Activated CD4-positive, alpha-beta T cell treated with anti-CD3 and anti-CD28 coated beads, Interleukin-2, amount 10 ng/mL, durations not matched to agents 24 days and 14 days (primary cell): ENCODE measurements around the gene EPHB3. TPM values are rescaled to one million over a fixed set of nuclear protein-coding genes. Genes with fewer than 3 reads are reported as not detected.
A peak's percentile ranks its signal among the peaks of the same experiment; 100 is the strongest.

ENCODE experiments used
- DNase-seq: peaks from one replicate; pipeline ENCODE4 v3.0.0; 2022
- H3K27ac Mint-ChIP-seq: one replicate; pipeline ENCODE4 v1.8.0; 2022; ENCODE audit warnings: mild to moderate bottlenecking, mixed read lengths
- H3K27me3 Mint-ChIP-seq: one replicate; pipeline ENCODE4 v1.8.0; 2022; ENCODE audit warnings: mixed read lengths
- H3K36me3 Mint-ChIP-seq: one replicate; pipeline ENCODE4 v1.8.0; 2022; ENCODE audit warnings: low read depth, mild to moderate bottlenecking, mixed read lengths
- H3K4me1 Mint-ChIP-seq: one replicate; pipeline ENCODE4 v1.8.0; 2021; ENCODE audit warnings: mixed read lengths
- H3K4me3 Mint-ChIP-seq: one replicate; pipeline ENCODE4 v1.8.0; 2022; ENCODE audit warnings: mild to moderate bottlenecking, moderate library complexity, mixed read lengths
- H3K9me3 Mint-ChIP-seq: one replicate; pipeline ENCODE4 v1.8.0; 2021; ENCODE audit warnings: mixed read lengths
- intact Hi-C: fragments of 100-400 bp; cut with micrococcal nuclease; formaldehyde crosslinking; loops from one replicate; pipeline ENCODE4 v1.15.1; 2023
- total RNA-seq: library from RNA; stranded (reverse); gene quantifications from 2 replicates; pipeline ENCODE4 v1.2.3, GENCODE V29; 2022

EPHB3 gene
- total RNA-seq, 1 donor from 2014 or later = 0.05 TPM

DNA sequence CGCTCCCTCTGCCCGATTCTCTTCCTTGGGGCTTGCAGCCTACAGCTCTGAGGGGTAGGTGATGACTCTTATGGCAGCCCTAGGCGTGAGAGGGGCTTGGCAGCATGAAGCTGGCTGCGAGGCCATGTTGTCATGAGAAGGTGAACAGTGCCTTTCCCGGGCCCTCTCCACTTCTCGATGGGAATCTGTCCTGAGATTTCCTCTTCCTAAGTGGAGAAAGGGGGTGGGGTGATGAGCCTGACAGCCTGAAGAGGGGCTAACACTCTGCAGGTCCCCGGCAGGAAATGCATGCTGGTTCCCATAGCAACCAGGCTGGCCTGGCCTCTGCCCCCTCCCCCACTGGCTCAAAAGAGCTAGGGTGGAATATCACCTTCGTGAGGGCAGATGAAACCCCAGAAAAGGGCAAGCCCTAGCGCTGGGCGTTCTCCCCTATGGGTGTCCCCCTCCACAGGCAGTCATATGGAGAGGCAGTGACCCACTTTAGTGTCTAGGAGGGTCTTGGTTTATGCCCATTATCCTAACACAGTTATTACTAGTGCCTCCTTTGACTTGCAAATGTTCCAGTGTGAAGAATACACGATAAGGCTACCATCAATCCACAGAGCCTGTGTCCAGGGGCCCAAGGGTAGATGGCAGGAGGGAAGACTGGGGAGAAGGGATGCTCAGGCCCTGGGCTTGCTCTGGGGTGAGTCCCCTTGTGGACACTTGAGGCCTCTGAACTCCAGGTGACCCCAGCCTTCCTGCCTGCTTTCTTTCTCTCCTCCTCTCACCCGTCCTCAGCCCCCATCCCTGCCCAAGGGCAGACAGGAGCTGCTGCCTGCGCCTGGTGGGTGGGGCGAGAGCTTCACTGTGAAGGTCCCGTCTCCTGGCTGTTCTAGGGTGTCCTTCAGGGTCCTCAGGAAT, 13.2 kb downstream of the EPHB3 start:
- Mint-ChIP-seq H3K27ac (no peak overlapping the region), H3K36me3 (no peaks in the 10 kb centered on the region), H3K4me1 (no peaks in the 10 kb centered on the region), H3K27me3 (peaks cover 20% of the 10 kb centered on the region), H3K9me3 (no peaks in the 10 kb centered on the region), H3K4me3 (no peak overlapping the region)
- intact Hi-C loops = no loop called here
- no peak for DNase-seq

DNA sequence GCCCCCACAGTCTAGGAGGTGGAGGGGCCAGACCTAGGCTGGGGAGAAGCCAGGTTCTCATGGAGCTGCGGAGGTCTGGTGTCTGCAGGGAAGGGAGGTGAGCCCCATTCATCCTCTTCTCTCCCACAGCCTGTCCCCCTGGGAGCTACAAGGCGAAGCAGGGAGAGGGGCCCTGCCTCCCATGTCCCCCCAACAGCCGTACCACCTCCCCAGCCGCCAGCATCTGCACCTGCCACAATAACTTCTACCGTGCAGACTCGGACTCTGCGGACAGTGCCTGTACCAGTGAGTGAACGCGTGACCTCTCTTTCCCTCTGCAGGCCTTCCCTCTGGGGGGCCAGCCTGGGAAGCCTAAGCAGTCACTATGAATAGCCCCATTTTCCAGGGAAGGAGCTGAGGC, 14.1 kb downstream of the EPHB3 start:
- Mint-ChIP-seq H3K27ac (no peak overlapping the region), H3K4me1 (no peaks in the 10 kb centered on the region), H3K4me3 (no peak overlapping the region), H3K36me3 (no peaks in the 10 kb centered on the region), H3K9me3 (no peaks in the 10 kb centered on the region), H3K27me3 (peaks cover 15% of the 10 kb centered on the region)
- intact Hi-C loops = no loop called here
- DNase-seq = no peak

DNA sequence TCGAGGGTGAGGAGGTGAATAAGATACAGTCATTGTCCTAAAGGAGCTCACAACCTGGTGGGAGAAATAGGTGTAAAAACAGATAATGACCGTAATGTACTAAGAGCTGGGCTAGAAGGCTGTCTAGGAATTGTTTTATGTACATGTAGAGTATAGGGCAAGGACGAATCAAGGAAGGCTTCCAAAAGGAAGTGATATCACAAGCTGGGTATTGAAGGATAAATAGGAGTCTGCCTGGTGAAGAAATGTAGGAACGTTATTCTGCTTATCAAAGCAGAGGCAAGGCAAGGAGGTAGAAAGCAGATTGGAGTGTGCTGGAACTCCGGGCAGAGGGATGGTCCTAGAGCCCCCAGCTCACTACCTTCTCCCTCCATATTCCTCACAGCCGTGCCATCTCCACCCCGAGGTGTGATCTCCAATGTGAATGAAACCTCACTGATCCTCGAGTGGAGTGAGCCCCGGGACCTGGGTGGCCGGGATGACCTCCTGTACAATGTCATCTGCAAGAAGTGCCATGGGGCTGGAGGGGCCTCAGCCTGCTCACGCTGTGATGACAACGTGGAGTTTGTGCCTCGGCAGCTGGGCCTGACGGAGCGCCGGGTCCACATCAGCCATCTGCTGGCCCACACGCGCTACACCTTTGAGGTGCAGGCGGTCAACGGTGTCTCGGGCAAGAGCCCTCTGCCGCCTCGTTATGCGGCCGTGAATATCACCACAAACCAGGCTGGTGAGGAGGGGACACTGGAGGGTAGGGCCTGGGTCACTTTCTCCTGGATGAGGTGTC, 15.1 kb downstream of the EPHB3 start:
- no peak overlapping the region for H3K27ac Mint-ChIP-seq
- H3K4me1 Mint-ChIP-seq = no peaks in the 10 kb centered on the region
- intact Hi-C loops = no loop called here
- H3K36me3 Mint-ChIP-seq = no peaks in the 10 kb centered on the region
- no peak overlapping the region for H3K4me3 Mint-ChIP-seq
- H3K27me3 Mint-ChIP-seq = peaks cover 9% of the 10 kb centered on the region
- no peaks in the 10 kb centered on the region for H3K9me3 Mint-ChIP-seq
- DNase-seq = no peak

DNA sequence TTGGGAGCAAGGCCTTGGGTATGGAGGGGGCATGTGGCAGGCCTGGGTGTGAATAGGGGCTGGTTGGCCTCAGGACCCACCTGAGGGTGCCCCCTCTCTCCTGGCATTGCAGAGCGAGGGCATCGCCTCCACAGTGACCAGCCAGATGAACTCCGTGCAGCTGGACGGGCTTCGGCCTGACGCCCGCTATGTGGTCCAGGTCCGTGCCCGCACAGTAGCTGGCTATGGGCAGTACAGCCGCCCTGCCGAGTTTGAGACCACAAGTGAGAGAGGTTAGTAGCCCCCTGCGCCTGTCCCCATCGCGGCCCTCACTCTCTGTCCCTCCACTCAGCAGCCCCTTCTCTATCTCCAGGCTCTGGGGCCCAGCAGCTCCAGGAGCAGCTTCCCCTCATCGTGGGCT, 16.0 kb downstream of the EPHB3 start:
- no peaks in the 10 kb centered on the region for H3K9me3 Mint-ChIP-seq
- intact Hi-C loops = no loop called here
- no peaks in the 10 kb centered on the region for H3K4me1 Mint-ChIP-seq
- H3K27me3 Mint-ChIP-seq = peaks cover 12% of the 10 kb centered on the region
- DNase-seq = no peak
- H3K27ac Mint-ChIP-seq = no peak overlapping the region
- no peaks in the 10 kb centered on the region for H3K36me3 Mint-ChIP-seq
- no peak overlapping the region for H3K4me3 Mint-ChIP-seq

DNA sequence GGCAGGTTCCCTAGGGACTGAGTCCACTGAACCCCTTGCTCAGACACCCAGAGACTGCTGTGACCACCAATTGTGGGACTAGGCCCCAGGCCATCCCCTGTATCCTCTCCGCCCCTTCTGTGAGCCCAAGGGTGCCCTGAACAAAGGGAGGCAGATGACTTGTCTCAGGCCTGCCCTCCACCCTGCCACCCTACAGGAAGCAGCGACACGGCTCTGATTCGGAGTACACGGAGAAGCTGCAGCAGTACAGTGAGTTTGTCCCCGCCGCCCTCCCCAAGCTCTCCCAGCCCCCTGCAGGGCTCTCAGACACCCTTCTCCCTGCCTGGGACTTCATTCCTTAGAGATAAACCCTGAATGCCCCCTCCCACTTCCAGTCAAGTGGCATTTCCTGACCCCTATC, 16.6 kb downstream of the EPHB3 start:
- DNase-seq = no peak
- Mint-ChIP-seq H3K27ac (no peak overlapping the region), H3K27me3 (peaks cover 17% of the 10 kb centered on the region), H3K9me3 (no peaks in the 10 kb centered on the region), H3K4me3 (no peak overlapping the region), H3K4me1 (no peaks in the 10 kb centered on the region), H3K36me3 (no peaks in the 10 kb centered on the region)
- intact Hi-C loops = no loop called here

DNA sequence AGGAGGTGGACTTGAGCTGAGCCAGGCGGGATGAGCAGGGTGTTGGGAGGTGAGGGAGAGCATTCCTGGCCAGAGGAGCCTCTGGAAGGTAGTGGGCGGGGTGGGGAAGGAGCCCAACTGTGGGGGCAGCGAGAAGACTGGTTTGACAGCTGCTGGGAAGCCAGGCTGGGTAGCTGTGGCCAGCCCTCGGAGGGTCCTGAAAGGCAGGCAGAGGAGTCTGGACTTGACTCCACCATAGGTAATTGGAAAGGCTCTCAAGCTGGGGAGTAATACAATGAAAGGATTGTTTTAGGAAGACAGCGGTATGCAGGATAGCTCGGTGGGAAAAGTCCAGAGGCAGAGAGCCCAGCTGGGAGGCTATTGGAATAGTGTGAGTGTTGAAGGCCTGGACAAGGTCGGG, 17.2 kb downstream of the EPHB3 start:
- Mint-ChIP-seq H3K27me3 (peaks cover 17% of the 10 kb centered on the region), H3K4me3 (no peak overlapping the region), H3K9me3 (no peaks in the 10 kb centered on the region), H3K36me3 (no peaks in the 10 kb centered on the region), H3K4me1 (no peaks in the 10 kb centered on the region), H3K27ac (no peak overlapping the region)
- intact Hi-C loops = no loop called here
- DNase-seq = no peak

DNA sequence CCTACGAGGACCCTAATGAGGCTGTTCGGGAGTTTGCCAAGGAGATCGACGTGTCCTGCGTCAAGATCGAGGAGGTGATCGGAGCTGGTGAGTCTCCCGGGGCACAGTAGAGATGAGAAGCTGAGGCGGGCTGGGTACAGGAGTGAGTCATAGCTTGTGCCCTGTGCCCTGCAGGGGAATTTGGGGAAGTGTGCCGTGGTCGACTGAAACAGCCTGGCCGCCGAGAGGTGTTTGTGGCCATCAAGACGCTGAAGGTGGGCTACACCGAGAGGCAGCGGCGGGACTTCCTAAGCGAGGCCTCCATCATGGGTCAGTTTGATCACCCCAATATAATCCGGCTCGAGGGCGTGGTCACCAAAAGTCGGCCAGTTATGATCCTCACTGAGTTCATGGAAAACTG, 17.9 kb downstream of the EPHB3 start:
- peaks cover 22% of the 10 kb centered on the region for H3K27me3 Mint-ChIP-seq
- H3K36me3 Mint-ChIP-seq = no peaks in the 10 kb centered on the region
- H3K9me3 Mint-ChIP-seq = no peaks in the 10 kb centered on the region
- intact Hi-C loops = no loop called here
- no peak overlapping the region for H3K4me3 Mint-ChIP-seq
- H3K27ac Mint-ChIP-seq = no peak overlapping the region
- H3K4me1 Mint-ChIP-seq = no peaks in the 10 kb centered on the region
- no peak for DNase-seq

DNA sequence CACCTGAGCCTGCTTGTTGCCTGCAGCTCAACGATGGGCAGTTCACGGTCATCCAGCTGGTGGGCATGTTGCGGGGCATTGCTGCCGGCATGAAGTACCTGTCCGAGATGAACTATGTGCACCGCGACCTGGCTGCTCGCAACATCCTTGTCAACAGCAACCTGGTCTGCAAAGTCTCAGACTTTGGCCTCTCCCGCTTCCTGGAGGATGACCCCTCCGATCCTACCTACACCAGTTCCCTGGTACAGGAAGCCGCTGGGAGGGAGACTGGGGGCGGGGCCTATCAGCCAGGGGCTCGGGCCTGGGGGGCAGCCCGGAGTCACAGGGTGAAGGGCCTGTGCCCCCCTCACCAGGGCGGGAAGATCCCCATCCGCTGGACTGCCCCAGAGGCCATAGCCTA, 18.8 kb downstream of the EPHB3 start:
- no peak overlapping the region for H3K4me3 Mint-ChIP-seq
- no peaks in the 10 kb centered on the region for H3K9me3 Mint-ChIP-seq
- no peaks in the 10 kb centered on the region for H3K4me1 Mint-ChIP-seq
- H3K27ac Mint-ChIP-seq = no peak overlapping the region
- no peaks in the 10 kb centered on the region for H3K36me3 Mint-ChIP-seq
- intact Hi-C loops = no loop called here
- no peak for DNase-seq
- H3K27me3 Mint-ChIP-seq = peaks cover 30% of the 10 kb centered on the region

DNA sequence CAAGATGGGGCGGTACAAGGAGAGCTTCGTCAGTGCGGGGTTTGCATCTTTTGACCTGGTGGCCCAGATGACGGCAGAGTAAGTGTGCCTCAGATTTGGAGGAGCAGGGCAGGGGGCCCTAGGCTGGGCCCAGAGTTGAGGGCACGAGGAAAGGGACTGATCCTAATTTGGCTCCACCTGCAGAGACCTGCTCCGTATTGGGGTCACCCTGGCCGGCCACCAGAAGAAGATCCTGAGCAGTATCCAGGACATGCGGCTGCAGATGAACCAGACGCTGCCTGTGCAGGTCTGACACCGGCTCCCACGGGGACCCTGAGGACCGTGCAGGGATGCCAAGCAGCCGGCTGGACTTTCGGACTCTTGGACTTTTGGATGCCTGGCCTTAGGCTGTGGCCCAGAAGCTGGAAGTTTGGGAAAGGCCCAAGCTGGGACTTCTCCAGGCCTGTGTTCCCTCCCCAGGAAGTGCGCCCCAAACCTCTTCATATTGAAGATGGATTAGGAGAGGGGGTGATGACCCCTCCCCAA, 19.8 kb downstream of the EPHB3 start:
- Mint-ChIP-seq H3K4me3 (no peak overlapping the region), H3K9me3 (no peaks in the 10 kb centered on the region), H3K27me3 (peaks cover 35% of the 10 kb centered on the region), H3K36me3 (no peaks in the 10 kb centered on the region), H3K4me1 (no peaks in the 10 kb centered on the region), H3K27ac (no peak overlapping the region)
- no peak for DNase-seq
- intact Hi-C loops = no loop called here

DNA sequence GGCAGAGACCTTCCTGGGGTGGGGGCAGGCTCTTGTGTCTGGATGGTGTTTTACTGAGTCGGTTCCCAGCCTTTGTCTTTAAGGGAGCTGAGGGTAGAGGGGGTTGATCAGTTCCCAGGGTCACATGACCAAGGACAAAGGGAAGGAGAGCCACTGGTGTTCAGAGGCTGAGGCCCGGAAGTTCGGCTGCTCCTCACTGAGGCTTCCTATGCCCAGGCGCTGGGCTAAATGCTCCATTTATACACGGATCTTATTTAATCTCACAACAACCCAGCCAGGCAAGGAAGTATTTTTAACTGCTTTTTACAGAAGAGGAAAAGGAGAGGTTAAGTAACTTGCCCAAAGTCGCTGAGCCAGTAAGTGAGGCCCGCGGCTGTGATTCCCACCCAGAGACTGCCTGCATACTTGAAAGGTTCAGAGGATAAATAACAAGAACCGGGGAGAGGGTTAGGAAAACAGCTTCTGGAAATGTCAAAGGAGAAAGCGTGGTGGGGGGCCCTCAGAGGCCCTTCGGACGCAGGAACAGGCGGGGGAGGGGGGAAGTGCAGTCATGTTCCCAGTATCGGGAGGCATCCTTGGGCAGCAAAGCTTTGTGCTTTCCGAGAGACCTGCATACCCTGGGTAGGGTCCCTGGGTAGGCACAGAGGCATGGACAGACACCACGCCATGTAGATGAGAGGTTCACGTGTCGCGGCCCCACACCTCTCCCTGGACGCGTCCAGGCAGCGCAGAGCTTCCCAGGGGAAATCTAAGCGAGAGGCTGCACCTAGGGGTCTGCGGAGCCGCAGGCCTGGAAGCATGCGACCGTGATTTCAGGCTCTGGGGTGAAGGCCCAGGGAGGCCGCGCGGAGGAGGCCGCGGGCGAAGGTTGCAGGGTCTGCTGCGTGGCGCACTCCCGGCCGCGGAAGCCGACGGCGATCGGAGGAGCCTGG, 21.3 kb downstream of the EPHB3 start:
- peaks cover 36% of the 10 kb centered on the region for H3K27me3 Mint-ChIP-seq
- no peaks in the 10 kb centered on the region for H3K4me1 Mint-ChIP-seq
- DNase-seq = no peak
- no peak overlapping the region for H3K27ac Mint-ChIP-seq
- intact Hi-C loops = no loop called here
- no peaks in the 10 kb centered on the region for H3K36me3 Mint-ChIP-seq
- H3K4me3 Mint-ChIP-seq = peak overlapping the region; percentile 8
- H3K9me3 Mint-ChIP-seq = no peaks in the 10 kb centered on the region

DNA sequence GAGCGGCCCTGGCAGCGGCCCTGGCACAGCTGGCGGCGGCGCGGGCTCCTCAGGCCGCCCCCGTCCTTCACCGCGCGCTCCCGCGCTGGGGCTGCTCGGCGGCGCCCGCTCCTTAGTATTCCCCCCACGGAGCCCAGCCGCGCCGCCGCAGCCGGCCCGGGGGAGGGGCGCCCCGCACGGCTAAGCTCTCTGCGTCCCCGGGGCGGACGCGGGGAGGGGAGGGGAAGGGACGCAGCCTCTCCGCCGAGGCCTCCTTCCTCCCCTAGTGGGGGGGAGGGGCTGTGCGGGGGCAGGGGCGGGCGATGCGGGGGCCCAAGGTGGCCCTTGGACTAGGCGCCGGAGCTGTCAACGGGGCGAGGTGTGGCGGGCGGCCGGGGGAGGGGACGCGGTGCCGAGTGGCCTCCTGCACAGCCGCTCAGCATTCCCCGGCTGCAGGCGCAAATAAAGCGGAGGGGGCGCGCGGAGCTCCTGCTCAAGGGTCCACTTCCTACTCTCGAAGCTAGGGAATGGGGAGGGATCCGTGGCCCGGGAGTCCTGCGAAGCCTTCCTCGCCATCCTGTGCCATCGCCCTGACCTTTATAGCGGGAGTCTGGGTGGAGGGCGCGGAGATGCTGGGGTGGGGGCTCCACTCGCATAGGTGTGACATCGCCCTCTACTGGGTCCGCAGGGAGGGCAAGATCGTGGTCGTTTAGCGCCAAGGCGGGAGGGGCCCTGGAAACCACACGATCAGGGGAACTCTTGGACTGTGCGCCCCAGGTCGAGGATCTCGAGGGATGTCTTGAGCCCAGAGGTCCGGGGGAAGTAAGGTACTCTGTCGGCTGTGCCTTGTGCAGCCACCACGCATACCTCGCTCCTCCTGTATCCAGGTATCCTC, 22.2 kb downstream of the EPHB3 start:
- Mint-ChIP-seq H3K4me3 (no peak overlapping the region), H3K9me3 (no peaks in the 10 kb centered on the region), H3K27ac (no peak overlapping the region), H3K36me3 (no peaks in the 10 kb centered on the region), H3K4me1 (no peaks in the 10 kb centered on the region), H3K27me3 (peaks cover 35% of the 10 kb centered on the region)
- intact Hi-C loops = no loop called here
- DNase-seq = no peak

DNA sequence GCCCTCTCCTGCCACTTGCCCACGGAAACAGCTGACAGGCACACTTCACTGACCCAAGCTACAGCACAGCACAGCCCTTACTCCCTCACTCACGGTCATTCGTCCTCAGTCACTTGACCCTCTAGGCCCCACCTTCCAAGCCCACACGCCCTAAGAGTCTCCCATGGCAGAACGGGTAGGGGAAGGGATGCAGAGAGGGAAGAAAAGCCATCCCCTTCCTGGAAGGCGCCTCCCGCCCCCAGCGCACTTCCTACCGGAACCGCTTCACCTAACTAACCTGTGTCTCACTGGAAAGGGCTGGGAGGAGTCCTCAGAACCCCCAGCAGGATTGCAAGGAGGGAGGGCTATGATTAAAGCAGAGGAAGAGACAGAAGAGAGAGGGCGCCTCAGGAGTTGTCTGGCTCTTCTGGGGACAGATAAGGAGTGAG, 22.9 kb downstream of the EPHB3 start:
- Mint-ChIP-seq H3K9me3 (no peaks in the 10 kb centered on the region), H3K4me1 (no peaks in the 10 kb centered on the region), H3K27me3 (peaks cover 33% of the 10 kb centered on the region), H3K27ac (no peak overlapping the region), H3K4me3 (no peak overlapping the region), H3K36me3 (no peaks in the 10 kb centered on the region)
- DNase-seq = no peak
- intact Hi-C loops = no loop called here

DNA sequence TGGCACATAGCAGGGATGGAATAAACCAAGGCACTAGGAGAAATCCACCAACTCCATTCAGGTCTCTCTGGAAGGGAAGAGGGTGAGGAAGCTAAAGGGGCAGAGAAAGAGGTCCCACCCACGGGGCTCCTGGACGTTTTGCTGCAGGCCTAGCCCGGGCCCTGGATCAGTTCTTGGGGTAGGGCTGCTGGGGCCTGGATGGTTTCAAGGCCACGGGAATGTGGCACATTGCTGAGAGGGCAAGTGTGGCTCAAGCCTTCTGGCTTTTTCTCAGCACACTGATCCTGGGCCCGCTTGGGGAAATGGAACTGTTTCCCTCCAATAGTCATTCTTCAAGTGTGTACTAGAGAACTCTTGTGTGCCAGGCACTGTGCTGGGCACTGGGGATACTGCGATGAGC, 24.0 kb downstream of the EPHB3 start:
- Mint-ChIP-seq H3K27me3 (peaks cover 32% of the 10 kb centered on the region), H3K9me3 (no peaks in the 10 kb centered on the region), H3K27ac (no peak overlapping the region), H3K36me3 (no peaks in the 10 kb centered on the region), H3K4me3 (no peak overlapping the region), H3K4me1 (no peaks in the 10 kb centered on the region)
- intact Hi-C loops = no loop called here
- DNase-seq = no peak
